CD4-positive, alpha-beta T cell treated with Interleukin-2 at 100 ng/mL for 4 hours (primary cell): ENCODE data around the gene RBMX2.

ENCODE experiments used
- DNase-seq: peaks from one replicate; pipeline ENCODE4 v3.0.0-alpha.2; 2020; ENCODE audit warnings: low spot score

The RBMX2 gene

DNA sequence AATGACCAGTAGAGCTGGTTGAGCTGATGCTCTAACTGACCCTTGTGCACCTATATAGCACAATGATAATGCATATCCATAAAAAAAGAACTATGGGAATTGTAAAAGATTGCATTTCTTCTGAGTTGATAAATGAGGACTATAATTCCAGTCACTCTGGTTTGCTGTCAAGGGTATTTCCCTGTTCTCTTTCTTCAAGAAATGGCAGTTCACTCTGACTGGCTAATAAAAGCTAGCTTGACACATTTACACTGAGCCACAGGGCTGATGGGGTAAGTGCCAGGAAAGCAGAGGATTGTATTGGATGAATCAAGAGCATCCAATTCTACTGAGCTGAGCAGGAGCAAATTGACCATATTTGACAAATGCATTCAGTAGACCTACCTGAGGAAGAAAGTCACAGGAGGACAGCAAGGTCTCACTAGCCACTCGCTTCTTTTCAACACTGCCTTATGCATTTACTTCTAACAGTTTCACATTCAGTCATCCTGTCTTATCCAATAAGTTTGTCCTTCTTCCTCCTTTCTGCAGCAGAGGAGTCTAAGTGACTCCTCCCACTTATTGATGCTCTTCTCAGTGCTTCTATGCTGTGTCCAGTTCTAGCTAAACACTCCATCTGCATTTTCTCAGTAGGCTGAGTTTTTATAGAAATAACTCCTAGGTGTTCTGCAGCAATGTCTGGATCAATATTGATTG, 43.0 kb downstream of the RBMX2 start:
- DNase-seq: no peak

GRCh38 chrX:130446974-130447373, 45.2 kb downstream of the RBMX2 start:
- no peak for DNase-seq
